Activated naive CD4-positive, alpha-beta T cell (primary cell): ENCODE measurements around the gene ADCY1.

ENCODE experiments used
- DNase-seq, 4 experiments: peaks; one replicate each; lab custom pipeline; 2025; lab: John Stamatoyannopoulos, UW

Gene ADCY1

GRCh38 chr7:45593121-45593541 is 19.0 kb downstream of the ADCY1 start:
- no peak for DNase-seq

- DNase-seq = no peak
Observed at GRCh38 chr7:45593877-45594276, 19.7 kb downstream of the ADCY1 start.

- DNase-seq = no peak
Observed at GRCh38 chr7:45594745-45595535, 20.8 kb downstream of the ADCY1 start.

GRCh38 chr7:45595809-45596664 is 21.9 kb downstream of the ADCY1 start:
- DNase-seq = no peak

- DNase-seq = no peak
Observed at GRCh38 chr7:45596665-45597095, 22.5 kb downstream of the ADCY1 start.

GRCh38 chr7:45597286-45597984 is 23.3 kb downstream of the ADCY1 start:
- no peak for DNase-seq

GRCh38 chr7:45598886-45599520 is 24.8 kb downstream of the ADCY1 start:
- no peak for DNase-seq

GRCh38 chr7:45599851-45600706 is 25.9 kb downstream of the ADCY1 start:
- no peak for DNase-seq

- DNase-seq = no peak
Observed at GRCh38 chr7:45601094-45601493, 26.9 kb downstream of the ADCY1 start.

- no peak for DNase-seq
Observed at GRCh38 chr7:45601816-45602540, 27.8 kb downstream of the ADCY1 start.

GRCh38 chr7:45606050-45606449 is 31.9 kb downstream of the ADCY1 start:
- DNase-seq = no peak

GRCh38 chr7:45606931-45607330 is 32.8 kb downstream of the ADCY1 start:
- DNase-seq = no peak

- DNase-seq = no peak
Observed at GRCh38 chr7:45609180-45609579, 35.0 kb downstream of the ADCY1 start.

GRCh38 chr7:45610019-45610418 is 35.9 kb downstream of the ADCY1 start:
- DNase-seq = no peak

GRCh38 chr7:45610660-45611299 is 36.6 kb downstream of the ADCY1 start:
- DNase-seq = no peak

GRCh38 chr7:45617166-45617565 is 43.0 kb downstream of the ADCY1 start:
- DNase-seq = no peak

GRCh38 chr7:45622058-45622457 is 47.9 kb downstream of the ADCY1 start:
- no peak for DNase-seq

- no peak for DNase-seq
Observed at GRCh38 chr7:45623157-45623556, 49.0 kb downstream of the ADCY1 start.

- DNase-seq = no peak
Observed at GRCh38 chr7:45623740-45624391, 49.7 kb downstream of the ADCY1 start.
